HS-5 (cell line): ENCODE measurements around the gene CMSS1.

Experiments
- DNase-seq: peaks from one replicate; pipeline ENCODE4 v3.0.0-alpha.2; 2012; ENCODE audit warnings: low read depth

CMSS1 gene

DNA sequence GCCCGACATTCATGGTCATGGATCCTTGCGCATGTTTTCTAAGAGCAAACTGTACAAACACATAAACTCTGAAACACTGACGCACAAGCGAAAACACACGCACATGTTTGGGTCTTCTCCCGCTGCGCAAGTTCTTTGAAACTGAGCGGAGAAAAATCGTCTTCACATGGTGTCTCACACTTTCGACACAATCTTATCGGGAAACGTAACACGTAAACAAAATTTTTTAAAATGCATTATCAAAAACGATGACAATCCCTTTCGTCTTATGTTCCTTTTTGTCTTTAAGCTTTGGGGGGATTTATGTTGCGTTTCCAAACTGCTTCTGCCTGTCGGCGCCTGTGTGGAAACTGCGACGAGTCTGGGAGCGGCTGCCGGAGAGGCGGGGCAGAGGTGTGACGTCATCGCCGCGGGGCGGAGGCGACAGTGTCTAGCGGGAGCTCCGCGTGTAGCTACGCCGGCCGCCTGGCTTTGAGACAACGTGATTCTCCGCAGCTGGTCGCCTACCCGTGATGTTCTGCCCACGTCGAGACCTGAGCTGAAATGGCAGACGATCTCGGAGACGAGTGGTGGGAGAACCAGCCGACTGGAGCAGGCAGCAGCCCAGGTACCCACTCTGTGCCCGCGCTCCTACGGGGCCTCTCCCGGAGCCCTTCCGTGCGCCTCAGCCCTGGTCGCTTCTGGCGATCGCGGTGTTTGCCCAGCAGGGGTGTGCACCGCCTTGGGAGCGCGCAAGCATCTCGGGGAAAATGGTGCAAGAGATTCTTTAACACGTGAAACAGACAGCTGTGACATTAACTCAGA is at the start of gene CMSS1:
CMSS1 (plus strand) TSS at position 426 of the 804 bp plus-strand sequence.
- DNase-seq, result peak; percentile 91

GRCh38 chr3:99768126-99768525 is 49.5 kb upstream of the CMSS1 start:
- DNase-seq, result no peak

GRCh38 chr3:99768808-99769501 is 48.7 kb upstream of the CMSS1 start:
- DNase-seq, result no peak

GRCh38 chr3:99772171-99772570 is 45.5 kb upstream of the CMSS1 start:
- no peak for DNase-seq

GRCh38 chr3:99772671-99773070 is 45.0 kb upstream of the CMSS1 start:
- DNase-seq, result no peak

DNA sequence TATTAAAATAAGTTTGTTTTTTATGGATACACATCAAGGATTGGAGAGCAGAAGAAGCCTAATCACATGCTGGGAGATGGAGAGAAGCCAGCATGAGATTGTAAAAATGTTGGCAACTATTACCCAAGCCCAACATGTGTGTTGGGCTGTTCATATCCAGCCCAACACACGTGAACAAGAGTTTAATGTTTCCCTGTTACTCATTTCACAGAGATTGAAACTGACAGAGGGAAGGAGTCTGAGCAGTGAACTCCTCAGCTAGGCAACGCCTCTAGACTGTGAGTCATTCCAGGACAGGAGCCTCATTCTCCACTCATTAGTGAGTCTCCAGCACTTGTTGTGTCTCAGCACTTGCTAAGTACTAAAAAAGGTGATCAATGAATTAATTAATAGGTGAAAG is 43.2 kb upstream of the CMSS1 start:
- no peak for DNase-seq

DNA sequence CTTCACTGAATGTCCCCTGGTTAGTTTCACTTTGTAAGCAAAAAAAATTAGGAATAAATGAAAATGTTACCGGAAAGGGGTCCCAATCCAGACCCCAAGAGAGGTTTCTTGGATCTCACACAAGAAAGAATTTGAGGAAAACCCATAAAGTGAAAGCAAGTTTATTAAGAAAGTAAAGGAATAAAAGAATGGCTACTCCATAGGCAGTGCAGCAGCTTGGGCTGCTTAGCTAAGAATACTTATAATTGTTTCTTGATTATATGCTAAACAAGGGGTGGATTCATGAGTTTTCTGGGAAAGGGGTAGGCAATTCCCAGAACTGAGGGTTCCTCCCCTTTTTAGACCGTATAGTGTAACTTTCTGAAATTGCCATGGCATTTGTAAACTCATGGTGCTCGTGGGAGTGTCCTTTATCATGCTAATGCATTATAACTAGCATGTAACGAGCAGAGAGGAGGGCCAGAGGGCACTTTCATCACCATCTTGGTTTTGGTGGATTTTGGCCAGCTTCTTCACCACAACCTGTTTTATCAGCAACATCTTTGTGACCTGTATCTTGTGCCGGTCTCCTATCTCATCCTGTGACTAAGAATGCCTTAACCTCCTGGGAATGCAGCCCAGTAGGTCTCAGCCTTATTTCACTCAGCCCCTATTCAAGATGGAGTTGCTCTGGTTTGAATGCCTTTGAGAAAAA is 41.0 kb upstream of the CMSS1 start:
- no peak for DNase-seq

GRCh38 chr3:99777210-99777549 is 40.5 kb upstream of the CMSS1 start:
- no peak for DNase-seq

DNA sequence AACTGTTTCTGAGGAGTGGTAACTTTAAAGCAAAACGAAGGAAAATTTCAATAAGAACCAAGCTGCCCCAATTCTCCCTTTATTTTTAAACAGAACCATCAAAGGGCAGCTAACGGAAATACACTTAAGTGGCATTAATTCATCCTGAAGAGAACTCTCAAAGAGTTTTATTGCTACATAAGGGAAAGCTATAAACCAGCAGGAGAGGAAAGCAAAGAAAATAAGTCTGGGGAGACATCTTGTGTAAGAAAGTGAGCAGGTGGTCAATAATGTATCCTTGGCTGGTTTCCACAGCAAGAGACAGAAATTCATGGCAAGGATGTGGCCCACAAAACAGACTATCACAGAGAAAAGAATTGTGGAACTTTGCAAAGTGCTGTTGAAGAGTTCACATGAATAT is 40.0 kb upstream of the CMSS1 start:
- DNase-seq, result no peak

DNA sequence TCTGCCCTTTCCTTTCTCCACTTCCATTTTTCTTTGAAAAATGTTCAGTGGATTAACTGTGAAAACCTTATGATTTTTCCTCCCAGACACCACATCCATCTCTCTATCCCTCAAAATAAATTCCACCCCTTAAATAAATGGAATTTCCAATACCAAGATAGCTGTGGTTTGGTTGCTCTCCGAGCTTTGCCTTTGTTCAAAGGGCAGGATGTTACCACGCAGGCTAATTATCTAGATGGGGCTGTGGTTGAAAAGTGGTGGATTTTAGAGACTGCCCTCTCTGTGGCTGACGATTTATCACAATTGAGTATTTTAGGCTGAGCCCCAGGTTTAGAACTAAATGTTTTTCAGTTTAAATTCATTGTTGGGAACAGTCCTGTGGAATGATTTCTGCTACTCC is 36.9 kb upstream of the CMSS1 start:
- no peak for DNase-seq

DNA sequence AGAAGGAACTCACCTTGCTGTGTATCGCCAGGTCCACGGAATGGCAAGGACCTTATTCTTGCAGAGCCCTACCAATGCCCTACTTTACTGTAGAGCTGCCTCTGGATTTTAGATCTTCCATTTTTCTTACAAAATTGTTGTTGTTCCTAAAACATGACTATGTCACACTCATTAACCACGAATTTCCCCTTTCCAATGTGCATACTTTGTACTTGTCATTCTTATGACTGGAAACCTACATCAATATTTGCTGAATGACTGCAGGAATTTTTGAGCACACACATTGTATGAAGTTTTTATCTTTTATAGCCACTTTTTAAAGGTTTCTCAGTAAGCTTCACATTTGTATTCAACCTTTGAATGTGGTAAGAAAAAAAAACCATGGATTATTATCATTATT is 35.9 kb upstream of the CMSS1 start:
- DNase-seq, result no peak

DNA sequence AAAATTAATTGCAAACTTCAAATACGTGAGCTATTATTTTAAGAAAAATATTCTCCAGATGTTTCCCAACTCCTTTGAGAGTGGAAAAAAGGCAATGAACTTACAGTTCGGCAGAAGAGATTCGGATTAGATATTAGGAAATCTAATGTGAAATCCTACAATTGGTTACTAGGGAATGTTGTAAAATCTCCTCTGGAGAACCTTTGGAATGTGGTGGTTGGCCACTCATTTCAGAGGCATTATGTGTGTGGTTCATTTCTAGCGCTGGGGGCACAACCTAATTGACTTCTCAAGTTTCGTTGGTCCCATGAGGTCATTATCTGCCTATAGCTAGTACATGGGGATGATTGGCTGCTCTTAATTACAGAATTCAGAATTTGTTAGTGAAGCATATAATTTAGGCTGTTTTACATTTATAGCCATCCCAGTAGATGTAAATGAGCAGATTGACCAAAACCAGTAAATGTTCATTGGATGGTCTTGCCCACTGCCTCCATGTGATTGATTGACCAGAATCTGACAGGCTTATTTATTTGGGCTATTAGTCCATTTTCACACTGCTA is 34.6 kb upstream of the CMSS1 start:
- peak; percentile 93 for DNase-seq

- no peak for DNase-seq
Observed at GRCh38 chr3:99789011-99789721, 28.5 kb upstream of the CMSS1 start.

GRCh38 chr3:99794485-99794884 is 23.2 kb upstream of the CMSS1 start:
- DNase-seq, result no peak

- DNase-seq, result no peak
Observed at GRCh38 chr3:99795573-99795972, 22.1 kb upstream of the CMSS1 start.

DNA sequence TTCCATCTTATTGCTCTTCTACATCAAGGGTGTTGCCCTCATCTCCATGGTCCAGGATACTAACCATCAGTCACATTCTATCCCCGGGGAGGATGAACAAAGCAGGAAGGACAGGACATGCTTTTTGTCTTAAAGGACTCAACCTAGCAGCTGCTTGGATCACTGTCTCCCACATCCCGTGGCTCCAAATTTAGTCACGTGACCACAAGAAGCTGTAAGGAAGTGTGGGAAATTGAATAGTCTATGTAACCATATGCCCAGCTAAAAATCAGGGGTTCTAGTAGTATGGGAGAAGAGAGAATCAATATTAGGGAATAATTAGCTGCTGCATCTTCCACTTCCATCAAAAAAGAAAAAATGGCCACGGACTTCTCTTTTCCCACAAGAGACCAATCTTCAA is 18.2 kb upstream of the CMSS1 start:
- DNase-seq, result no peak

DNA sequence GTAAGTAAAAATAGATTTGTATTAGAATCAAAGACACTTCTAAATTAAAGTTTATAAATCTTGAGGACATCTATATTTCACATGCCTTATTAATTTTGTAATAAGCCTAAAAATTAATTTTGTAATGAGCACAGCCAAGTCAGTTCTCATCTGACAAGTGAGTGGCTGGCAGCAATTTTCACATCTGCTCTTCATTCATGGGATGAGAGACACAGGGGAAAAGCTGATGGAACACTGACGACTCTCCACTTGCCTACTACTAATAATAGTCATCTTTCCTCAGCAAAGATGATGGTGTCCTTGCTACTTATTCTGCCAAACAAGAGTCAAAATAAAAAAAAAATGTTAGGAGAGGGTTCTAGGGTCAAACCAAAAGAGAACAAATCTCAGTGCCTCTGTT is 14.4 kb upstream of the CMSS1 start:
- no peak for DNase-seq

DNA sequence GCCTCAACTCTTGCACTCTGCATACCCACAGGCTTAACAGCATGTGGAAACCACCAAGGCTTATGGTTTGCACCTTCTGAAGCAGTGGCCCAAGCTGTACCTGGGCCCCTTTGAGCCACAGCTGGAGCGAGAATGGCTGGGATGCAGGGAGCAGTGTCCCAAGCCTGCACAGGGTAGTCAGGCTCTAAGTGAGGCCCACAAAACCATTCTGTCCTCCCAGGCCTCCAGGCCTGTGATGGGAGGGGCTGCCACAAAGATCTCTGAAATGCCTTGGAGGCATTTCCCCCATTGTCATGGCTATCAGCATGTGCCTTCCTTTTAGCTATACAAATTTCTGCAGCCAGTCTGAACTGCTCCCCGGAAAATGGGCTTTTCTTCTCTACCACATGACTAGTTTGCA is 12.5 kb upstream of the CMSS1 start:
- no peak for DNase-seq

GRCh38 chr3:99808163-99808794 is 9.4 kb upstream of the CMSS1 start:
- DNase-seq, result peak; percentile 38

DNA sequence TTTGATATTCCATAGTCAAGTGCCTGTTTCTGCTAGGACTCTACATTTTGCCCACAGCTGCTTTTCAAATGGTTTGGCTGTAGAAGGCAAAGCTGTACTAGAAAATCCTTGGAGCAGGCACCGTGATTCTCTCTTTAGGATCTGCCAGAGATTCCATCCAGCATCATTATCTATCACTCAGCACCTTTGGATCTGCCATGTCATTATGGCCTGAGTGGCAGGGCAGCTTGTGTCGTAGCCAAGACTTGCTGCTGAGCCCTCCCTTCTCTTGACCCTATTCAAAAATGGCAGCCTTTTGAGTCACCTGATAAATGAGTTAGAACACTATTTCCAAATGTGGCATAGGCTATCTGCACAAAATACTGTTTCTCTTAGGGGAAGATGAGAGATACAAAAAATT is 8.1 kb upstream of the CMSS1 start:
- DNase-seq, result no peak

DNA sequence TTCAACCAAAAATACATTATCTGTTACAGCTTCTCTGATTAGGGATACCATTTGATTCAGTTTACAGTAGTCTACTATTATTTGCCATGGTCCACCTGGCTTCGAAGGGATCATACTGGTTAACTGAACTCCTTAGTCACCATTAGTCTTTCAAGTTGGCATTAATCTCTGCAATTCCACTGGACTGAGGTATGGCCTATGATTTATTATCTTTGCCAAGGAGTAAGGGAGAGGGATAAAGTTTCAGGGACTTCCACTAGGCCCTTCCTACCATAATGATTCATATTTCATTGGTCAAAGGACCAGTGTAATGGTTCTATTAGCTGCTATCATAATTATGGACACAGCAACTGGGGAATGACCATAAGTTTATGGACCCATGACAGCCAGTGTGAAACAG is 7.3 kb upstream of the CMSS1 start:
- DNase-seq, result no peak

DNA sequence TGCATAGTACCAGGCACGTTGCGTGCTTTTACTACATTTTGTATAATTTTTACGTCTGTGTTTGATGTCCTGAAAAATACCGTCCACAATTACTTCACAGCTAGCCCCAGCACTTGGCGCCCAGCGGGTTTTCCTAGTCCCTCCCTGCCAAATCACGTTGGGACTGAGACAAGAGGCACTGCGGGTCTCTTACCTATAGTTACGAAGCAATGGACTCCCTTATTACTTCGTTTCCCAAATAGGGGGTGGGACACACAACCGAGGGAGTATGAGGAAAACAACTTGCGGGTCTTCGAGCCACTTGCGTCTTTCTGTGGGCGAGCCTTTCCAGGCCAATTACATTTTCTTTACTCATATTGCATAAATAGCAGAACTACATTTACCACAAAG is 620 bp upstream of the CMSS1 start:
- no peak for DNase-seq
